ENCODE results near the gene RBP3. TPM values are rescaled to one million over a fixed set of nuclear protein-coding genes. Genes with fewer than 3 reads are reported as not detected.

Gene RBP3
- total and polyA plus RNA-seq, 8 donors: not detected

DNA sequence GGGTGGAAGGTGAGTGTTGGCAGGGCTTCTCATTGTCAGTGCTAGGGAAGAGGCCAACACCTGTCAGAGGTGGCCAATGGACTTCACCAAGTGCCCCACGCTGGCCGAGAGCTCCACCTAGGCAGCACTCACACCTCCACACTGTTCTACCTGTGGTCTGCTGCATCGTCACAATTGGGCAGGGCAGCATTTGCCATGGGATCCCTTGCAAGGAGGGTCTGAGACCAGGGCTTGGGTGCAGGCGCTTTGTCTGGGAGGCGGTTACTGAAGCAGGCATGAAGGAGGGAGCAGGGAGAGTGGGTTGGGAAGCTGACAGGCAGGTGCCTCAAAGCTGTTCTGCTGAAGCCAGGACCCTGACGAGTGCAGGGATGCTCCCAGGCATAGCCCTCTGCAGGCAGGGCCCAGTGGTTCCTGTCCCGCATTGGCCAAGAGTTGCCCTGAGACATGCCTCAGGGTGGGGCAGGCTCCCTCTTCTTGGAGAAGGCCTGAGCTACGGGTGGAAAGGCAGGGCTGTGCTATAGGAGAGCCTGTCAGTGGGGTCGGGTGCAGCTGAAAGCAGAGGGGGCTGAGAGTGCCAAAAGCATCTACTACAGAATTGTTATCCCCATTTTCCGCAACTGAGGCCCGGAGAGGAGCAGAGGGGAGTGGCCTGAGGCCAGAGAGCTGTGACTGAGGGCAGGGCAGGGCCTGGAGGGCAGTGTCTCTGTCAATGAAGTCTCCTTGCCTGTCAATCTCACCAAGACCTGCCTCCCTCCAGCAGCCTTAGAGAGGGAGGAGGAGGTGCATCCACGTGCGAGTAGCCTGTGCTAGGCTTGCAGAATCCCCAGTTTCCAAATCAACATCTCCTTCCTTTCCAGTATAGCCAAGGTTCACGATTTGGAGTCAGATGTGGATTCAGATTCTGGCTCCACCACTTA is 4.0 kb downstream of the RBP3 start:
- no peaks in the 10 kb centered on the region for H3K4me1 ChIP-seq
- DNase-seq (no peak), FAIRE-seq (no peak), ATAC-seq (no peak)
- H3K4me3 ChIP-seq: no peak overlapping the region
- no peak overlapping the region for H3K27ac ChIP-seq
- no peaks in the 10 kb centered on the region for H3K9me3 ChIP-seq
- H3K27me3 ChIP-seq: no peaks in the 10 kb centered on the region
- 79 to 82% methylated on average over 14 of the region's 14 CpGs for WGBS, 2 donors
- no peaks in the 10 kb centered on the region for H3K36me3 ChIP-seq
- intact Hi-C loops (cut with DNase I): no loop called here
- TF ChIP-seq, protein P1, sequence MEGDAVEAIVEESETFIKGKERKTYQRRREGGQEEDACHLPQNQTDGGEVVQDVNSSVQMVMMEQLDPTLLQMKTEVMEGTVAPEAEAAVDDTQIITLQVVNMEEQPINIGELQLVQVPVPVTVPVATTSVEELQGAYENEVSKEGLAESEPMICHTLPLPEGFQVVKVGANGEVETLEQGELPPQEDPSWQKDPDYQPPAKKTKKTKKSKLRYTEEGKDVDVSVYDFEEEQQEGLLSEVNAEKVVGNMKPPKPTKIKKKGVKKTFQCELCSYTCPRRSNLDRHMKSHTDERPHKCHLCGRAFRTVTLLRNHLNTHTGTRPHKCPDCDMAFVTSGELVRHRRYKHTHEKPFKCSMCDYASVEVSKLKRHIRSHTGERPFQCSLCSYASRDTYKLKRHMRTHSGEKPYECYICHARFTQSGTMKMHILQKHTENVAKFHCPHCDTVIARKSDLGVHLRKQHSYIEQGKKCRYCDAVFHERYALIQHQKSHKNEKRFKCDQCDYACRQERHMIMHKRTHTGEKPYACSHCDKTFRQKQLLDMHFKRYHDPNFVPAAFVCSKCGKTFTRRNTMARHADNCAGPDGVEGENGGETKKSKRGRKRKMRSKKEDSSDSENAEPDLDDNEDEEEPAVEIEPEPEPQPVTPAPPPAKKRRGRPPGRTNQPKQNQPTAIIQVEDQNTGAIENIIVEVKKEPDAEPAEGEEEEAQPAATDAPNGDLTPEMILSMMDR (IDR thresholded peaks at IDR 0.05): no peak

DNA sequence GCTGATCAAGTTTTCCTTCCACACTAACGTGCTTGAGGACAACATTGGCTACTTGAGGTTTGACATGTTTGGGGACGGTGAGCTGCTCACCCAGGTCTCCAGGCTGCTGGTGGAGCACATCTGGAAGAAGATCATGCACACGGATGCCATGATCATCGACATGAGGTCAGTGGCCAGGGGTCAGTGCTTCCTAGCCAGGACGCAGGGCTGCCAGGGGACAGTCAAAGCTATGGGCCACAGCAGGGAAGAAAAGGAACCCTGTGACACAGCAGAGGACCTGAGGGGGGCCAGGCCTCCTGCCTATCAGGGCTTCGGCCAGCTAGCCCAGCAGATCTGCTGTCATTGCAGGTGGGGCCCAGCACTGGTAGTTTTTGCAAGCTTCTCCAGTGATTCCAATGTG is 5.2 kb downstream of the RBP3 start:
- Histone ChIP-seq H3K36me3 (no peaks in the 10 kb centered on the region), H3K9me3 (no peaks in the 10 kb centered on the region), H3K4me1 (no peaks in the 10 kb centered on the region), H3K27ac (no peak overlapping the region), H3K27me3 (no peaks in the 10 kb centered on the region), H3K4me3 (no peak overlapping the region)
- DNase-seq: no peak
- 87 to 91% methylated on average over 6 of the region's 6 CpGs for WGBS, 2 donors
- FAIRE-seq: no peak
- TF ChIP-seq, protein P1 (IDR thresholded peaks at IDR 0.05): no peak
- intact Hi-C loops (cut with DNase I): no loop called here
- no peak for ATAC-seq

DNA sequence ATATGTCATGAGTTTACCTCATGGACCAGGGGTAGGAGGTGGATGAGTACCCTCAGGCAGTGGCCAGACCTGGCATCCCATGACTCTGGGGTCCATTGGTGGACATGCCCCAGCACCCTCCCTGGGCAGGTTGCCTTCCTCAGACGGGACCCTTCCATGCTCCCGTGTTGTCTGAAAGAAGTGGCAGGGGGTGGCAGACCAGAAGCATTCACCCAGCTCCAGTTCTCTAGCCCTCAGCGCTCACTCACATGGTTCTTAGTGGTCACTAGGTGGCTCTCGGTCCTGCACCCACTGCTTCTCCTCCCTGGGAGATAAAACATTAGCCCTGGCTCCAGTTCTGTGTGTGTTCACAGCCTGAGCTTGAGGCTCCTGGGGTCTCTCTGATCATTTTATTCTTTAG is 6.0 kb downstream of the RBP3 start:
- H3K36me3 ChIP-seq: no peaks in the 10 kb centered on the region
- no peak for FAIRE-seq
- 48 to 60% methylated on average over 4 of the region's 4 CpGs for WGBS, 2 donors
- intact Hi-C loops (cut with DNase I): no loop called here
- TF ChIP-seq, protein P1 (IDR thresholded peaks at IDR 0.05): no peak
- H3K27ac ChIP-seq: no peak overlapping the region
- peak in 1 of 4 donors; percentile 31 for ATAC-seq
- DNase-seq: peak in 1 of 6 donors; percentile 25
- H3K4me3 ChIP-seq: no peak overlapping the region
- no peaks in the 10 kb centered on the region for H3K4me1 ChIP-seq
- H3K9me3 ChIP-seq: no peaks in the 10 kb centered on the region
- no peaks in the 10 kb centered on the region for H3K27me3 ChIP-seq

DNA sequence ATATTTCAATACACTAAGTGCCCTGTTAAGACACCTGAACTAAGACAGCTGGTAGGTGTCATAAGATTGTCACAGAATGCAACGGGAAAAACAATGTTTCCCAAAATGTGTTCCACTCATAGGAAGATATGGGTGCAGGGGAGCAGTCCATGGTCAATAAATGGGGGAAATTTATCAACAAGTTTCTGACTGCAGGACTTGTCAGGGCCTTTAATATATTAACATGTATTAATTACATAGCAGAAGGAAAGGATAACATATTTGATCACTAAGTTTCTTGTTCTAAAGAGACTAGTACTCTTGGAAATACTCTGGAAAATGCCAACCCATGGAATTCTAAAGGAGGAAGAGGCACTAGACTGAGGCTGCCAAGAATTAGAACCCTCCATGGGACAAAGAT is 6.7 kb downstream of the RBP3 start:
- no peaks in the 10 kb centered on the region for H3K4me1 ChIP-seq
- ATAC-seq (no peak), DNase-seq (no peak), FAIRE-seq (no peak)
- no peak overlapping the region for H3K4me3 ChIP-seq
- H3K27ac ChIP-seq: no peak overlapping the region
- TF ChIP-seq, protein P1 (IDR thresholded peaks at IDR 0.05): no peak
- 69 to 78% methylated on average over 1 of the region's 1 CpG for WGBS, 2 donors
- intact Hi-C loops (cut with DNase I): no loop called here
- H3K36me3 ChIP-seq: no peaks in the 10 kb centered on the region
- H3K27me3 ChIP-seq: no peaks in the 10 kb centered on the region
- H3K9me3 ChIP-seq: no peaks in the 10 kb centered on the region

DNA sequence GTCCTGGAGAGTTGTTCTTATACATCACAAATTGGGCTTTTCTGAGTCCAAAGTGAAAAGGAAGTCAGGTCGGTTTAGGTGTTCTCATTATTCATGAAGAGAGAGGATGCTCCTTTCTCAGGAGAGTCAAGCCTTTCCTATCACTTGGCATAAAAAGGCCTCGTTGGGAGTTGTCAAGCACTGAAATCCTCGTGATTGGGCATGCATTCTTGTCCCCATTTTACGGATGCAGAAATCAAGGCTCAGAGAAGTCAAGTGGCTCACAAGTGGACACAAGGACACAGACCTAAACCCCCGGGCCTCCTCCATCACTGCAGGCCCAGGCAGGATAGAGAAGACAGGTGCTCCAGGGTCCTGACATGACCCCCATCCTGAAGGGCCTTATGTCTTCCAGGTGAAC is 8.5 kb downstream of the RBP3 start:
- 66 to 71% methylated on average over 5 of the region's 5 CpGs for WGBS, 2 donors
- Histone ChIP-seq H3K36me3 (no peaks in the 10 kb centered on the region), H3K4me3 (no peak overlapping the region), H3K27me3 (no peaks in the 10 kb centered on the region), H3K27ac (no peak overlapping the region), H3K9me3 (no peaks in the 10 kb centered on the region), H3K4me1 (no peaks in the 10 kb centered on the region)
- intact Hi-C loops (cut with DNase I): no loop called here
- FAIRE-seq (no peak), ATAC-seq (no peak), DNase-seq (no peak)
- TF ChIP-seq, protein P1 (IDR thresholded peaks at IDR 0.05): no peak

Data from pancreas (tissue), 10 donors.